ENCODE results near the gene SRSF5. TPM values are rescaled to one million over a fixed set of nuclear protein-coding genes. Genes with fewer than 3 reads are reported as not detected.

The SRSF5 gene
- total and polyA plus RNA-seq, 2 of the 13 experiments (the other 11 are each of a cell fraction or from before 2014, with no cell fraction given) = 189 to 277 TPM

DNA sequence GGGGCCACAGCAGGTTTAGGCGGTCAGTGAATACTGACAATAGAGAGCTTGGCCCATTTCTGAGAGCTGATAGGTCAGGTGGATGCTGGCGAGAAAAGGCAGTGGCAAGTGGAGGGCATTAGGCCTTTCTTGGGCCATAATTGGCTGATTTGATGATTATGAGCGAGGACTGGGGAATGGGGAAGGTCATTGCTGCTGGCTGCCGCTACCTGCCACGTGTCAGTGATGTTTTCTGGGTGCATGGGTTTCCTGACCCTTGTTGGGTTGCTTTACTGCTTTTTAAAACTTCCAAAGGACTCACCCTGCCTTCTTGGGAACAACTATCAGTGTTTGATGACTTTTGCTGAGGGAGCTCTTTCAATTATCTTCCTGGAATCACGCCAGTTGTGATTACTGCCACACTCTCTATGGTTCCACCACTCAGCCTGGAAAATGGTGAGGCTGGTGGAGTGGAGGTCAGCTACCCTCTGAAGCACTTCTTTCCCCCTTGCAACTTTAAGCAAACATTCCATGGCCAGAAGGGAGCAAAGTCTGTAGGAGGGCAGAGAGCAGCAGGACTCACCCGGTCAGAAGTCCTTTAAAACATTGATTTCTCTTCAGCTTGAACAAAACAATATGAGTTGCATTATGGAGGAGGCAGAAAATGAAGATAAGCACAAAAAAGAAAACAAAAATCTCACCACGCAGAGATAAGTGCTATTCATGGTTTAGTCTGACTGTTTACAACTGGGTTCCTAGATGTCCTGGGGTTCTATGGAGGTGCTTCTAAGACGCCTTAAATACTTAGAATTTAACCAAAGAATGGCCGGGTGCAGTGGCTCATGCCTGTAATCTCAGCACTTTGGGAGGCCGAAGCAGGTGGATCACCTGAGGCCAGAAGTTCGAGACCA is 42.2 kb downstream of the SRSF5 start (continued):
- TF ChIP-seq, protein P1, sequence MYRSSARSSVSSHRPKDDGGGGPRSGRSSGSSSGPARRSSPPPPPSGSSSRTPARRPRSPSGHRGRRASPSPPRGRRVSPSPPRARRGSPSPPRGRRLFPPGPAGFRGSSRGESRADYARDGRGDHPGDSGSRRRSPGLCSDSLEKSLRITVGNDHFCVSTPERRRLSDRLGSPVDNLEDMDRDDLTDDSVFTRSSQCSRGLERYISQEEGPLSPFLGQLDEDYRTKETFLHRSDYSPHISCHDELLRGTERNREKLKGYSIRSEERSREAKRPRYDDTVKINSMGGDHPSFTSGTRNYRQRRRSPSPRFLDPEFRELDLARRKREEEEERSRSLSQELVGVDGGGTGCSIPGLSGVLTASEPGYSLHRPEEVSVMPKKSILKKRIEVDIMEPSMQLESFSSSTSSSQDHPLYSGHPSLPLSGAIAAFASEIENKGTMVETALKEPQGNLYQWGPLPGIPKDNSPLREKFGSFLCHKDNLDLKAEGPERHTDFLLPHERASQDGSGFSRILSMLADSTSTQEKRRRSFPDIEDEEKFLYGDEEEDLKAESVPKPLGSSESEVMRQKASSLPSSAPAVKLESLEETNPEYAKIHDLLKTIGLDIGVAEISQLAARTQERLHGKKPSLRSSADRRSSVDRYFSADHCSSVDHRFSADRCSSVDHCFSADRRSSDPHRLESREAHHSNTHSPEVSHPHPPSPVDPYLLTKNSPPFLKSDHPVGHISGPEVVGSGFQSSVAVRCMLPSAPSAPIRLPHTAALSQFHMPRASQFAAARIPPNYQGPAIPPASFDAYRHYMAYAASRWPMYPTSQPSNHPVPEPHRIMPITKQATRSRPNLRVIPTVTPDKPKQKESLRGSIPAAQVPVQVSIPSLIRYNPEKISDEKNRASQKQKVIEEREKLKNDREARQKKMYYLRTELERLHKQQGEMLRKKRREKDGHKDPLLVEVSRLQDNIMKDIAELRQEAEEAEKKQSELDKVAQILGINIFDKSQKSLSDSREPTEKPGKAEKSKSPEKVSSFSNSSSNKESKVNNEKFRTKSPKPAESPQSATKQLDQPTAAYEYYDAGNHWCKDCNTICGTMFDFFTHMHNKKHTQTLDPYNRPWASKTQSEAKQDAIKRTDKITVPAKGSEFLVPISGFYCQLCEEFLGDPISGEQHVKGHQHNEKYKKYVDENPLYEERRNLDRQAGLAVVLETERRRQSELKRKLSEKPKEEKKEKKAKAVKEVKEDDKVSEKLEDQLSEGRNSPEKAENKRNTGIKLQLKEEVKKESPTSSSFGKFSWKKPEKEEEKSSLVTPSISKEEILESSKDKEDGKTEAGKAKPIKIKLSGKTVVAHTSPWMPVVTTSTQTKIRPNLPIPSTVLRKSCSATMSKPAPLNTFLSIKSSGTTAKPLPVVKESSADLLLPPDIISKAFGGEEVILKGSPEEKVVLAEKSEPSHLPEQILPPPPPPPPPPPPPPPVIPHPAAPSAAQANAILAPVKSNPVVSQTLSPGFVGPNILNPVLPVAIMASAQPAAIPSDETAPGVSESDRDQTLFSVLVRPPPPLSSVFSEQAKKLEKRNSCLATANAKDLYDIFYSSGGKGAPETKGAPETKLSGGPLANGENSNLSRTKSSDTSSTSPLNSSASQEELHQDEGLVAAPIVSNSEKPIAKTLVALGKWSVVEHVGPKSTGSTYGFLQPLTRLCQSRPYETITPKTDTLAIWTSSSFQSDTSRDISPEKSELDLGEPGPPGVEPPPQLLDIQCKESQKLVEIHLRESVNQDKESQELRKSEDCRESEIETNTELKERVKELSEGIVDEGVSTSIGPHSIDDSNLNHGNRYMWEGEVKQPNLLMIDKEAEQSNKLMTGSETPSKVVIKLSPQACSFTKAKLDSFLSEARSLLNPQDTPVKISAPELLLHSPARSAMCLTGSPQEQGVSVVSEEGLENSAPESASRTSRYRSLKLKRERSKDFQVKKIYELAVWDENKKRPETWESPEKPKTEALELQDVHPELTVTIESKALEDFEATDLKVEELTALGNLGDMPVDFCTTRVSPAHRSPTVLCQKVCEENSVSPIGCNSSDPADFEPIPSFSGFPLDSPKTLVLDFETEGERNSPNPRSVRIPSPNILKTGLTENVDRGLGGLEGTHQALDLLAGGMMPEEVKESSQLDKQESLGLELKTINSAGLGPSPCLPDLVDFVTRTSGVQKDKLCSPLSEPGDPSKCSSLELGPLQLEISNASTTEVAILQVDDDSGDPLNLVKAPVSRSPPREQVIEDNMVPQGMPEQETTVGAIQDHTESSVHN (CRISPR knock-in tag; IDR thresholded peaks at IDR 0.05) = no peak
- TF ChIP-seq ZNF780A (CRISPR knock-in tag; IDR thresholded peaks at IDR 0.05) = no peak
- no peak for TF ChIP-seq MEIS1 (CRISPR knock-in tag; IDR thresholded peaks at IDR 0.05; ENCODE audit: borderline replicate concordance)
- no peak for TF ChIP-seq SRSF9 (IDR thresholded peaks at IDR 0.05; ENCODE audit: borderline replicate concordance, insufficient read depth, low read depth, low read length, poor library complexity, severe bottlenecking)
- TF ChIP-seq ZNF24 (IDR thresholded peaks at IDR 0.05) = no peak
- TF ChIP-seq MED13 (CRISPR knock-in tag; IDR thresholded peaks at IDR 0.05) = no peak
- TF ChIP-seq ZNF232 (CRISPR knock-in tag; IDR thresholded peaks at IDR 0.05; ENCODE audit: borderline replicate concordance) = no peak
- TF ChIP-seq NR2F2 (IDR thresholded peaks at IDR 0.05; ENCODE audit: borderline replicate concordance, low read depth) = peak; percentile 92
- no peak for TF ChIP-seq ZEB1 (IDR thresholded peaks at IDR 0.05; ENCODE audit: insufficient replicate concordance, low read depth)
- TF ChIP-seq ZNF614 (CRISPR knock-in tag; IDR thresholded peaks at IDR 0.05; ENCODE audit: borderline replicate concordance) = peak; percentile 47; the same call in 1 of the 2 replicates
- TF ChIP-seq TEAD2 (CRISPR knock-in tag; IDR thresholded peaks at IDR 0.05) = no peak
- no peak for TF ChIP-seq ZNF207 (IDR thresholded peaks at IDR 0.05; ENCODE audit: borderline replicate concordance)
- TF ChIP-seq NPAS2 (CRISPR knock-in tag; IDR thresholded peaks at IDR 0.05; ENCODE audit: borderline replicate concordance) = no peak
- TF ChIP-seq ZNF263 (CRISPR knock-in tag; IDR thresholded peaks at IDR 0.05) = no peak
- TF ChIP-seq ETV6 (CRISPR knock-in tag; conservative IDR thresholded peaks at IDR 0.05) = no peak
- TF ChIP-seq, protein P2, sequence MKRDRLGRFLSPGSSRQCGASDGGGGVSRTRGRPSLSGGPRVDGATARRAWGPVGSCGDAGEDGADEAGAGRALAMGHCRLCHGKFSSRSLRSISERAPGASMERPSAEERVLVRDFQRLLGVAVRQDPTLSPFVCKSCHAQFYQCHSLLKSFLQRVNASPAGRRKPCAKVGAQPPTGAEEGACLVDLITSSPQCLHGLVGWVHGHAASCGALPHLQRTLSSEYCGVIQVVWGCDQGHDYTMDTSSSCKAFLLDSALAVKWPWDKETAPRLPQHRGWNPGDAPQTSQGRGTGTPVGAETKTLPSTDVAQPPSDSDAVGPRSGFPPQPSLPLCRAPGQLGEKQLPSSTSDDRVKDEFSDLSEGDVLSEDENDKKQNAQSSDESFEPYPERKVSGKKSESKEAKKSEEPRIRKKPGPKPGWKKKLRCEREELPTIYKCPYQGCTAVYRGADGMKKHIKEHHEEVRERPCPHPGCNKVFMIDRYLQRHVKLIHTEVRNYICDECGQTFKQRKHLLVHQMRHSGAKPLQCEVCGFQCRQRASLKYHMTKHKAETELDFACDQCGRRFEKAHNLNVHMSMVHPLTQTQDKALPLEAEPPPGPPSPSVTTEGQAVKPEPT (CRISPR knock-in tag; IDR thresholded peaks at IDR 0.05; ENCODE audit: low read depth) = no peak
- TF ChIP-seq GTF3A (CRISPR knock-in tag; conservative IDR thresholded peaks at IDR 0.05) = no peak
- 0 out of 2 replicates have a peak, but pooled peaks have one; percentile 40 for TF ChIP-seq ZFP37 (CRISPR knock-in tag; IDR thresholded peaks at IDR 0.05; ENCODE audit: borderline replicate concordance)
- peak; percentile 75 for TF ChIP-seq KAT7 (CRISPR knock-in tag; IDR thresholded peaks at IDR 0.05; ENCODE audit: borderline replicate concordance)
- no peak for TF ChIP-seq HMGA1 (CRISPR knock-in tag; conservative IDR thresholded peaks at IDR 0.05)
- no peak for TF ChIP-seq MLLT10 (CRISPR knock-in tag; IDR thresholded peaks at IDR 0.05)

Data from HepG2 (cell line).